Astrocyte (in vitro differentiated cells and primary cell): ENCODE data around the gene FAM227B. TPM values are rescaled to one million over a fixed set of nuclear protein-coding genes. Genes with fewer than 3 reads are reported as not detected.
A peak's percentile ranks its signal among the peaks of the same experiment; 100 is the strongest.

Experiments used
- DNase-seq: peaks from one replicate; pipeline ENCODE4 v3.0.0-alpha.2; 2010; ENCODE audit warnings: low read depth
- FAIRE-seq: peaks from 2 replicates; lab custom pipeline; 2011; peaks lifted over from hg19 to GRCh38; lab: Jason Lieb, UNC
- H2AFZ ChIP-seq: 2 replicates; pipeline ENCODE4 v1.6.0; 2012; ENCODE audit warnings: low read depth, low read length, inconsistent platforms
- H3K27ac ChIP-seq: 2 replicates; pipeline ENCODE4 v1.5.1; 2011; ENCODE audit warnings: low read depth, low read length, inconsistent platforms
- H3K27me3 ChIP-seq: 2 replicates; pipeline ENCODE4 v1.6.0; 2011; ENCODE audit warnings: low read length, inconsistent platforms; ENCODE audit not compliant: insufficient read depth
- H3K36me3 ChIP-seq: 2 replicates; pipeline ENCODE4 v1.5.1; 2011; ENCODE audit warnings: low read length, inconsistent platforms; ENCODE audit not compliant: insufficient read depth
- H3K4me1 ChIP-seq: 2 replicates; pipeline ENCODE4 v1.5.1; 2011; ENCODE audit warnings: low read length, inconsistent platforms; ENCODE audit not compliant: insufficient read depth
- H3K4me2 ChIP-seq: 2 replicates; pipeline ENCODE4 v1.6.0; 2012; ENCODE audit warnings: low read length, inconsistent platforms
- H3K4me3 ChIP-seq: 2 replicates; pipeline ENCODE4 v1.5.1; 2011; ENCODE audit warnings: low read depth, mild to moderate bottlenecking, low read length, inconsistent platforms; ENCODE audit not compliant: insufficient read depth
- H3K79me2 ChIP-seq: 2 replicates; pipeline ENCODE4 v1.6.0; 2012; ENCODE audit warnings: mild to moderate bottlenecking, low read length, inconsistent platforms; ENCODE audit not compliant: insufficient read depth
- H3K9ac ChIP-seq: 2 replicates; pipeline ENCODE4 v1.6.0; 2012; ENCODE audit warnings: mild to moderate bottlenecking, low read length, inconsistent platforms
- H3K9me3 ChIP-seq: 2 replicates; pipeline ENCODE4 v1.5.1; 2012; ENCODE audit warnings: low read depth, mild to moderate bottlenecking, low read length, inconsistent platforms; ENCODE audit not compliant: insufficient read depth
- H4K20me1 ChIP-seq: 2 replicates; pipeline ENCODE4 v1.6.0; 2012; ENCODE audit warnings: low read length, inconsistent platforms; ENCODE audit not compliant: insufficient read depth
- H3K27ac Mint-ChIP-seq: one replicate; pipeline ENCODE4 v1.8.0; 2021; ENCODE audit warnings: mild to moderate bottlenecking, mixed read lengths; ENCODE audit not compliant: unreplicated experiment
- H3K27me3 Mint-ChIP-seq: one replicate; pipeline ENCODE4 v1.8.0; 2021; ENCODE audit warnings: low read depth, mixed read lengths; ENCODE audit not compliant: unreplicated experiment
- H3K36me3 Mint-ChIP-seq: one replicate; pipeline ENCODE4 v1.8.0; 2021; ENCODE audit warnings: low read depth, mixed read lengths; ENCODE audit not compliant: unreplicated experiment
- H3K4me1 Mint-ChIP-seq: one replicate; pipeline ENCODE4 v1.8.0; 2021; ENCODE audit warnings: low read depth, mixed read lengths; ENCODE audit not compliant: unreplicated experiment
- H3K4me3 Mint-ChIP-seq: one replicate; pipeline ENCODE4 v1.8.0; 2021; ENCODE audit warnings: mild to moderate bottlenecking, moderate library complexity, mixed read lengths; ENCODE audit not compliant: unreplicated experiment
- H3K9me3 Mint-ChIP-seq: one replicate; pipeline ENCODE4 v1.8.0; 2021; ENCODE audit warnings: mild to moderate bottlenecking, mixed read lengths; ENCODE audit not compliant: unreplicated experiment
- CTCF ChIP-seq: IDR thresholded peaks from 2 replicates; pipeline ENCODE4 v1.5.1; 2011; ENCODE audit warnings: low read depth, mild to moderate bottlenecking, inconsistent platforms, low read length, moderate library complexity; ENCODE audit not compliant: insufficient read depth
- EZH2 ChIP-seq: IDR thresholded peaks from 2 replicates; pipeline ENCODE4 v1.6.1; 2012; ENCODE audit warnings: mild to moderate bottlenecking, low read length, inconsistent platforms; ENCODE audit not compliant: insufficient read depth
- total RNA-seq: library from RNA; stranded (reverse); gene quantifications from 2 replicates; pipeline ENCODE4 v1.2.1, GENCODE V29; 2021

Gene FAM227B
- total RNA-seq, 1 donor from 2014 or later = 5.7 TPM

- no peak overlapping the region for H3K4me2 ChIP-seq
- FAIRE-seq (no peak), DNase-seq (no peak)
- H3K4me3 ChIP-seq = no peak overlapping the region
- H4K20me1 ChIP-seq = peaks cover 11% of the 10 kb centered on the region
- H3K27ac ChIP-seq = no peak overlapping the region
- no peak overlapping the region for H3K9ac ChIP-seq
- peaks cover 7% of the 10 kb centered on the region for H3K36me3 ChIP-seq
- no peaks in the 10 kb centered on the region for H3K27me3 Mint-ChIP-seq
- H3K27me3 ChIP-seq = no peaks in the 10 kb centered on the region
- TF ChIP-seq CTCF (no peak), EZH2 (no peak)
- H3K79me2 ChIP-seq = no peaks in the 10 kb centered on the region
- H2AFZ ChIP-seq = no peak overlapping the region
- H3K9me3 ChIP-seq = no peaks in the 10 kb centered on the region
- peaks cover 28% of the 10 kb centered on the region for H3K36me3 Mint-ChIP-seq
- no peak overlapping the region for H3K27ac Mint-ChIP-seq
- no peak overlapping the region for H3K4me3 Mint-ChIP-seq
- H3K4me1 Mint-ChIP-seq = no peaks in the 10 kb centered on the region
- H3K9me3 Mint-ChIP-seq = peaks cover 3% of the 10 kb centered on the region
- H3K4me1 ChIP-seq = no peaks in the 10 kb centered on the region
These were observed 330.4 kb downstream of the FAM227B start for GRCh38 chr15:49290191-49290590.

- Histone ChIP-seq H3K4me3 (no peak overlapping the region), H2AFZ (no peak overlapping the region), H3K9me3 (no peaks in the 10 kb centered on the region), H3K4me2 (no peak overlapping the region), H3K9ac (no peak overlapping the region), H3K79me2 (no peaks in the 10 kb centered on the region), H3K27ac (no peak overlapping the region), H3K27me3 (no peaks in the 10 kb centered on the region), H3K4me1 (no peaks in the 10 kb centered on the region), H4K20me1 (peaks cover 3% of the 10 kb centered on the region), H3K36me3 (peaks cover 3% of the 10 kb centered on the region)
- no peaks in the 10 kb centered on the region for H3K4me1 Mint-ChIP-seq
- H3K4me3 Mint-ChIP-seq = no peak overlapping the region
- TF ChIP-seq CTCF (no peak), EZH2 (no peak)
- DNase-seq (peak; percentile 30), FAIRE-seq (no peak)
- H3K36me3 Mint-ChIP-seq = peaks cover 35% of the 10 kb centered on the region
- no peaks in the 10 kb centered on the region for H3K27me3 Mint-ChIP-seq
- H3K9me3 Mint-ChIP-seq = peaks cover 3% of the 10 kb centered on the region
- no peak overlapping the region for H3K27ac Mint-ChIP-seq
These were observed 332.2 kb downstream of the FAM227B start for GRCh38 chr15:49288391-49288790.

GRCh38 chr15:49287481-49287880 is 333.1 kb downstream of the FAM227B start:
- Histone ChIP-seq H3K79me2 (no peaks in the 10 kb centered on the region), H3K4me2 (no peak overlapping the region), H3K4me1 (peaks cover 8% of the 10 kb centered on the region), H3K4me3 (no peak overlapping the region), H3K9me3 (no peaks in the 10 kb centered on the region), H3K27ac (no peak overlapping the region), H3K36me3 (peaks cover 3% of the 10 kb centered on the region), H3K9ac (no peak overlapping the region), H3K27me3 (no peaks in the 10 kb centered on the region), H2AFZ (no peak overlapping the region), H4K20me1 (no peaks in the 10 kb centered on the region)
- Mint-ChIP-seq H3K36me3 (peaks cover 31% of the 10 kb centered on the region), H3K27ac (no peak overlapping the region), H3K4me1 (peaks cover 5% of the 10 kb centered on the region), H3K9me3 (peaks cover 3% of the 10 kb centered on the region), H3K27me3 (no peaks in the 10 kb centered on the region), H3K4me3 (no peak overlapping the region)
- DNase-seq = no peak
- TF ChIP-seq EZH2 (no peak), CTCF (no peak)
- FAIRE-seq = peak; percentile 37
